HepG2 (cell line): ENCODE results near the gene MTTP. TPM values are rescaled to one million over a fixed set of nuclear protein-coding genes. Genes with fewer than 3 reads are reported as not detected.

Source experiments
- ATF7-NPFF ChIP-seq: sonication (generic); formaldehyde crosslinking; IDR thresholded peaks from 2 replicates; pipeline ENCODE4 v1.8.1; 2023; ENCODE audit warnings: mild to moderate bottlenecking, low read depth, missing genetic modification reagents, moderate library complexity
- ATM ChIP-seq: fragments of 450-650 bp; IDR thresholded peaks from 2 replicates; pipeline ENCODE4 v1.7.1; 2017; ENCODE audit warnings: mild to moderate bottlenecking, borderline replicate concordance
- ATRX ChIP-seq: sonication (generic); formaldehyde crosslinking; IDR thresholded peaks from 2 replicates; pipeline ENCODE4 v1.4.0; 2020; ENCODE audit warnings: missing genetic modification reagents, borderline replicate concordance
- DDIT3 ChIP-seq: sonication (generic); formaldehyde crosslinking; IDR thresholded peaks from 2 replicates; pipeline ENCODE4 v1.4.0; 2020; ENCODE audit warnings: mild to moderate bottlenecking, missing genetic modification reagents
- GATAD2A ChIP-seq: IDR thresholded peaks from 2 replicates; pipeline ENCODE4 v1.6.1; 2016
- HNF4A ChIP-seq: sonication (generic); formaldehyde crosslinking; IDR thresholded peaks from 2 replicates; pipeline ENCODE4 v1.4.0; 2020; ENCODE audit warnings: missing genetic modification reagents
- ISX ChIP-seq: sonication (generic); formaldehyde crosslinking; conservative IDR thresholded peaks from 2 replicates; pipeline ENCODE4 v1.5.0; 2020; ENCODE audit warnings: missing genetic modification reagents
- NFKB2 ChIP-seq: sonication (generic); formaldehyde crosslinking; IDR thresholded peaks from 2 replicates; pipeline ENCODE4 v1.4.0; 2020; ENCODE audit warnings: missing genetic modification reagents, borderline replicate concordance
- PRDM10 ChIP-seq: sonication (generic); formaldehyde crosslinking; IDR thresholded peaks from 2 replicates; pipeline ENCODE4 v1.4.0; 2020; ENCODE audit warnings: low read depth, missing genetic modification reagents
- REXO4 ChIP-seq: sonication (generic); formaldehyde crosslinking; IDR thresholded peaks from 2 replicates; pipeline ENCODE4 v1.8.0; 2022; ENCODE audit warnings: missing genetic modification reagents, mild to moderate bottlenecking, borderline replicate concordance
- SNAPC4 ChIP-seq: sonication (generic); formaldehyde crosslinking; IDR thresholded peaks from 2 replicates; pipeline ENCODE4 v1.4.0; 2020; ENCODE audit warnings: mild to moderate bottlenecking, missing genetic modification reagents
- TCF12 ChIP-seq, 2 experiments: fragments of 450-650 bp in 1 of 2; sonication (generic) in 1 of 2; formaldehyde crosslinking in 1 of 2; IDR thresholded peaks; 2 replicates each; pipeline versions ENCODE4 v1.6.1 to v1.8.0; 2017 to 2022; ENCODE audit warnings: antibody characterized with exemption in 1 of 2, mild to moderate bottlenecking in 1 of 2, missing genetic modification reagents in 1 of 2, moderate library complexity in 1 of 2
- YEATS4 ChIP-seq: sonication (generic); formaldehyde crosslinking; IDR thresholded peaks from 2 replicates; pipeline ENCODE4 v1.4.0; 2020; ENCODE audit warnings: missing genetic modification reagents, borderline replicate concordance
- ZNF124 ChIP-seq: sonication (generic); formaldehyde crosslinking; IDR thresholded peaks from 2 replicates; pipeline ENCODE4 v1.4.0; 2020; ENCODE audit warnings: missing genetic modification reagents
- ZNF234 ChIP-seq: sonication (generic); formaldehyde crosslinking; conservative IDR thresholded peaks from 2 replicates; pipeline ENCODE4 v1.5.1; 2020; ENCODE audit warnings: mild to moderate bottlenecking, missing genetic modification reagents
- ZNF263 ChIP-seq: sonication (generic); formaldehyde crosslinking; IDR thresholded peaks from 2 replicates; pipeline ENCODE4 v1.4.0; 2020; ENCODE audit warnings: missing genetic modification reagents
- ZNF354B ChIP-seq: sonication (generic); formaldehyde crosslinking; IDR thresholded peaks from 2 replicates; pipeline ENCODE4 v1.8.0; 2022; ENCODE audit warnings: mild to moderate bottlenecking, missing genetic modification reagents
- ZNF383 ChIP-seq: sonication (generic); formaldehyde crosslinking; IDR thresholded peaks from 2 replicates; pipeline ENCODE4 v1.4.0; 2020; ENCODE audit warnings: missing genetic modification reagents, mild to moderate bottlenecking, borderline replicate concordance
- ZNF468 ChIP-seq: sonication (generic); formaldehyde crosslinking; IDR thresholded peaks from 2 replicates; pipeline ENCODE4 v1.8.0; 2022; ENCODE audit warnings: mild to moderate bottlenecking, moderate library complexity, missing genetic modification reagents
- ZNF816 ChIP-seq: sonication (generic); formaldehyde crosslinking; IDR thresholded peaks from 2 replicates; pipeline ENCODE4 v1.8.0; 2022; ENCODE audit warnings: missing genetic modification reagents, mild to moderate bottlenecking, borderline replicate concordance
- polyA plus RNA-seq, 8 experiments: library from polyadenylated mRNA; depleted of rRNA in 3 of 8; stranded (reverse) in 7 of 8; unstranded in 1 of 8; fragments of >200 nt; fragmentation: Illumina TruSeq in 4 of 8; extraction: Trizol in 4 of 8; gene quantifications; 2 replicates each; pipeline versions ENCODE4 v1.2.1 to v1.2.3, GENCODE V29; 2011 to 2016; ENCODE audit warnings: low read depth in 4 of 8, missing spikeins in 1 of 8, mixed read lengths in 1 of 8; ENCODE audit not compliant: insufficient read depth in 1 of 8
- total RNA-seq, 5 experiments: library from RNA; depleted of rRNA; stranded (reverse); fragments of >200 nt; fragmentation: Illumina TruSeq; extraction: Trizol; gene quantifications; 2 replicates each; pipeline ENCODE4 v1.2.3, GENCODE V29; 2016; ENCODE audit warnings: low read depth in 1 of 5

The MTTP gene
- total and polyA plus RNA-seq, 2 of the 13 experiments (the other 11 are each of a cell fraction or from before 2014, with no cell fraction given), result 84.7 to 102 TPM

GRCh38 chr4:99574530-99575324 is at the start of gene MTTP (continued):
- no peak for TF ChIP-seq ZNF383 (CRISPR knock-in tag)
- no peak for TF ChIP-seq ATM
- no peak; the same call in 1 of the 2 replicates for TF ChIP-seq ZNF124 (CRISPR knock-in tag)
- TF ChIP-seq HNF4A, result peak; percentile 98
- no peak for TF ChIP-seq ISX (CRISPR knock-in tag)
- TF ChIP-seq ZNF468 (CRISPR knock-in tag), result no peak
- no peak for TF ChIP-seq ZNF234 (CRISPR knock-in tag)
- no peak for TF ChIP-seq PRDM10 (CRISPR knock-in tag)
- no peak for TF ChIP-seq SNAPC4 (CRISPR knock-in tag)
- TF ChIP-seq DDIT3 (CRISPR knock-in tag), result no peak
- no peak for TF ChIP-seq TCF12 (IDR thresholded peaks at IDR 0.05)
- no peak for TF ChIP-seq TCF12 (CRISPR knock-in tag; IDR thresholded peaks at IDR 0.05)
- TF ChIP-seq ZNF354B (CRISPR knock-in tag), result no peak
- TF ChIP-seq ATRX (CRISPR knock-in tag), result no peak
- peak; percentile 65 for TF ChIP-seq GATAD2A (CRISPR knock-in tag)
- no peak for TF ChIP-seq NFKB2 (CRISPR knock-in tag)
- TF ChIP-seq ZNF816, result no peak
- no peak for TF ChIP-seq ATF7-NPFF (CRISPR knock-in tag)
- no peak for TF ChIP-seq REXO4 (CRISPR knock-in tag)
- TF ChIP-seq YEATS4 (CRISPR knock-in tag), result peak; percentile 80; the same call in 1 of the 2 replicates
- no peak for TF ChIP-seq ZNF263 (CRISPR knock-in tag)
